Activated CD4-positive, alpha-beta T cell treated with anti-CD3 and anti-CD28 coated beads, Interleukin-2, amount 50 U/mL, for 4 hours (primary cell): ENCODE results near the gene GTF3C1.

Source experiments
- DNase-seq, 2 experiments: peaks; one replicate each; pipeline ENCODE4 v3.0.0-alpha.2; 2020

GTF3C1 gene

DNA sequence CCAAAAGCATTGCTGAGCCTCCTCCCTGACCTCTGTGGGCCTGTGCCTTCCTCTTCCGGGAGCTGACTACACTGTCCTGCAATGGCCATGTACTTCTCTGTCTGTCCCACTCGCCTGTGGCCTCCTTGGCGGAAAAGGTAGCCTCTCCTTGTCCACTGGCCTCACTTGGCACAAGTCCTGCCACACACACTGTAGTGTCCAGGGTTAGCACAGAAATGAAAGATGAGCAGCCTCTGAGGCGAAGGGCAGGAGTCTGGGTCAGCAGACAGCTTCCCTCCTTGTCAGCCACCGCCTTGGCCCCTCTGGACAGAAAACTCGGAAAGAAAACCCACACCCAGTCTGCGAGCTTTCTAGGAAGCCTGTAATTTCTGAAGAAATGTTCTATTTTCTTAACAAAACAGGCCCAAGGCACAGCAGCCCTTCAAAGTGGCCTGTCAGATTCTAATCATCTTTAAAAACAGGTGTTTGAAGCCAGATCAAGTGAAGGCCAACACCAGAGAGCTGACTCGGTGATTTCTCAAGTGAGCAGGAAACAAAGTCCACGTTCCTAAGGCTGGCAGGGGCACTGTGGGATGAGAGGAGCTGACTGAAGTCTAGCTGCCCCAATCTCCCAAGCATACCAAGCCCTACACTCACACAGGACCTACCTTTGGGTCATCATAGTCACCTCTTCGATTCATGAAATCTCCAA lies 67.2 kb downstream of the GTF3C1 start:
- DNase-seq: no peak

GRCh38 chr16:27481282-27481934 lies 68.3 kb downstream of the GTF3C1 start:
- no peak for DNase-seq

DNA sequence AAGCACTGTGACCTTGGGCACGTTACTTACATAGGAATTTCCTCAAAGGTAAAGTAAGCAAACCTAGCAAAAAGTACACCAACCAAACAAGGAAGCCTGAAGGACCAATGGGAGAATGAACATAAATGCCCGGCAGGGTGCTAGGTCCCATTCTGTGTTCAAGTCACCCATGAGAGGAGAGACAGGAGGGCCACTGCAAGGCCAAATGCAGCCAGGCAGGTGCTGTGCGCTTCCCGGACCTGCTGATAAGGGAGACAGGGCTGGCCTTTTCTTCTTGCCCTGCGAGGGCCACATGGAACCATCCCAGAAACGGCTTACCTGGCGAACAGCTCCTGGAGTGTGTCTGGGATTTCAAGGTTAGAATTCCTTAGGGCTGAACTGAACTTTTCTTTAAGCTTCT lies 69.0 kb downstream of the GTF3C1 start:
- DNase-seq: no peak

- DNase-seq: no peak
Measured at GRCh38 chr16:27476240-27476639, 73.5 kb downstream of the GTF3C1 start.

DNA sequence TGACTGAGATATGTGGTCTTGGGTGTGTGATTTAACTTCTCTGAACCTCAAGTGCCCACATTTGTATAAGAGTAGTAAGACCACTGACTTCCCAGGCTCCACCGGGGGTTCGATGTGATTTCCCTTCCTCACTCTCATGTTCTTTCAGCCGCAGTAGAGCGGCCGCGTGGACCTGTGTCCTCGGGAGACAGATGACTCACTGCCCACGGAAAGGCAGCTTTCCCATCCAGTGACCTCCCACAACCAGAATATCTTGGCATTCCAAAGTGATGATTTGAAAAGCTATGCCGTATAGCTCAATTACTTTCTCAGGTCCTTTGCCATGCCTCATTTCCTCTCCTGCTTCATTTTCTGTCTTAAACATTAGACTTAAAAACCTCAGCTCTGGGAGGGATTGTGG lies 74.2 kb downstream of the GTF3C1 start:
- no peak for DNase-seq

DNA sequence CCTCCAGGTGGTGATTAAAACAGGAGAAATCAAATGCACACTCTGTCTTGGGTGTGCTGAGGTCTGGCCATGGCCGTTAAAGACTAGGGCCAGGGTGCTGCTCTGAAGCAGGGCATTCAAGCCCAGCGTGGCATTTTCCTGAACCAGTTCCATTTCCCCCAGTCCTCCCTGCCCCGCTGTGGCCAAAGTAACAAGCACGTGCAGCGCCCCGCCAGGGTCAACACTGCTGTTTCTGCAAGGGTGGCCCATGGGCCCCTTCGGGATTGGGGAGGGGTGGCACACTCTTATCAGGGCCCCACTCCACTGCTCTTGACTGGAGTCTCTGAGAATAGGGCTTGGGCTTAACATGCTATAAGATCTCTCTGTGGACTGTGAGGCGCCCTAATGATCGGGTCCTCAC lies 74.8 kb downstream of the GTF3C1 start:
- DNase-seq: no peak

- DNase-seq: no peak
Measured at GRCh38 chr16:27474041-27474440, 75.7 kb downstream of the GTF3C1 start.

- no peak for DNase-seq
Measured at GRCh38 chr16:27473101-27473900, 76.4 kb downstream of the GTF3C1 start.

DNA sequence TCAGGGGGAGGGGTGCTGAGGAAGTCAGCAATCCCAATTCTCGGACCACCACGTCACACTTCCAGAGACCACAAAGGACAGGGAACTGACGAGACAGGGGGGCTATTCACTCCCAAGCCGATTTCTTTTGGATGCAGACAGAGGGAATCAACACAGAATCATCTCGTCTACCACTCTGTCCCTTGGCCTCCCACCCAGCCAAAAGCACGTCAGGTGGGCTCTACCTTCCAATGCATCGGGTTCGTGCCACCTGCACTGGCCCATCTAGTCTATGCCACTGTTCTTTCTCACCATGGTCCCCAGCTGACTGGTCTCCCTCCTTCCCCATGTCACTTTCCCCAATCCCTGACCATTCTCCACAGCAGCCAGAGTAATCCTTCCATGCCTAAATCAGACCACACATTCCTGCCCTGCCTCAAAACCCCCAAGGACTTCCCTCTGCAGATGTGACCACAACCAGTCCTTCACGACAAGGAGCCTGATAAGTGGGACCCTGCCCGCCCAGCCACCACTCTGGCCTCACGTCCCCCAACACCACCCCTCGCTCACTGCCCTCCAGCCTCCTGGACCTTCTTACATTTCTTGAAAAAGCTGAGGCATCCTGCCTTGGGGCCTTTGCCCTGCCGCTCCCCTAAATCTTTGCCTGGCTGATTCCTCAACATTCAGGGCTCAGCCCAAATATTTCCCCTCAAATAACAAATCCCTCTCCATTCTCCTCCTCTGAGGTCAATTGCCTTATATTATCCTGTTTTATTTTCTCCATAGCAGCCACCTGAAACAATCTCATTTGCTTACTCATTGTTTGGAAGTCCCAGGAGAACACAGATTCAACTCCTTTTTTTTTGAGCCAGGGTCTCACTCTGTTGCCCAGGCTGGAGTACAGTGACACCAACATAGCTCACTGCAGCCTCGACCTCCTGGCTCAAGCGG lies 77.4 kb downstream of the GTF3C1 start:
- no peak for DNase-seq

DNA sequence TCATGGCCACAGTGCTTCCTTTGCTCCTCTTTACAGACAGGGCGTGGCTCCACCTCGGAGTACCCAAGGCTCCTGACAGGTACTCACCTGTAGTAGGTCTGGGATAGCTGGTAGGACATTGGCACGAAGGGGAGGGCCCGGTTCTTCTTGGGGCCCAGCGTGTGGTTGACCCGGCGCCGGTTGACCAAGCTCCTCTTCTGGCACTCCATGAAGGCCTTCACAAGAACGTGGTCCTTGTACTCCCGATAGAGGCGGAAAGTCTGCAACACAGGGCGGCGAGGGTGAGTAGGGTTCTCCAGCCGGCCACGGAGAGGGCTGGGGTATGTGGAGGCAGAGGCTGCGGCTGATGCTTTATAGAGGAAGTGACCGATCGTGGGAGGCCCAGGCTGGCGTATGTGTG lies 78.1 kb downstream of the GTF3C1 start:
- DNase-seq: no peak

- no peak for DNase-seq
Measured at GRCh38 chr16:27470567-27471431, 78.9 kb downstream of the GTF3C1 start.

DNA sequence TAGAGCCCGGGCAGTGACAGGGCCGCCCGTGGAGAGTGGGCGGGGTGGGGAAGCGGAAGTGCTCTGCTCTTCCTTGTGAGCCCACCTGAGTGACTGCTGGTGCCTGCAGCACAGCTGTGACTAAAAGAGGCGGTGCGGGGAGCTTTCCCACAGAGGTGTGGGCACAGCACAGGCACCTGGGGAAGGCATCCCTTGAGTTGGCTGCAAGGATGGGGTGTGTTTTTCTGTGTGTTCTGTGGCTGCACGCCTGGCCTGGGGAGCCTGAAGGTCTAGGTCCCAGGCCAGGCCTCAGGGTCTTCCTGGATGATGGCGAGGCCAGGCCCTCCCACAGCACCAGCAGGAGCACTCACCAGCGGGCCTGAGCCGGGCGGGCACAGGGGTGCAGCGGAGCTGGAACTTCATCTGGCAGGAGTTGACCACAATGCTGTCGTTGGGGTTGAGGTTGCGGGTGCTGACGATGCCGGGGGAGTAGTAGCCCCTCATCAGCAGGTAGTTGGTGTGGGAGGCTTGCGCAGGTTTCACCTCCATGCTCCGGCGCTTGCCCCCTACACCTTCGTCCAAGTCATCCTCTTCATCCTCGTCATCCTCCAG lies 80.7 kb downstream of the GTF3C1 start:
- DNase-seq: no peak

DNA sequence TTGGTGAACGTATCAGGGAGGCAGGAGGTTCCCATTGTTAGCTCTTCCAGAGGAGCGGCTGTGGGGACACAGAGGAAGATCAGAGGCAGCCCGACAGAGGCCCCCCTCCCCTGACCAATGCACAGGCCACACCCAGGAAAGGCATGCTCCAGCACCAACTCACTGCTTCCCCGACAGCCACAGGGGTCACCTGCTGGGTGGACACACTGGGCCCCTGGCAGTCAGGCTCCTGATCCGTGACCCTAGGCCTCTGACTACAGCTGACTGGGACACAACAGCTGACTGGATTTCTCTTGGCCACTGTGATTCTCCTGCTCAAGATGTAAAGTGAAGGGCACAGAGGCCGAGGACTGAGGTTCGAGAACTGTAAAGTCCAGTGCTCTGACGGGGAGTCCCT lies 84.2 kb downstream of the GTF3C1 start:
- DNase-seq: no peak

DNA sequence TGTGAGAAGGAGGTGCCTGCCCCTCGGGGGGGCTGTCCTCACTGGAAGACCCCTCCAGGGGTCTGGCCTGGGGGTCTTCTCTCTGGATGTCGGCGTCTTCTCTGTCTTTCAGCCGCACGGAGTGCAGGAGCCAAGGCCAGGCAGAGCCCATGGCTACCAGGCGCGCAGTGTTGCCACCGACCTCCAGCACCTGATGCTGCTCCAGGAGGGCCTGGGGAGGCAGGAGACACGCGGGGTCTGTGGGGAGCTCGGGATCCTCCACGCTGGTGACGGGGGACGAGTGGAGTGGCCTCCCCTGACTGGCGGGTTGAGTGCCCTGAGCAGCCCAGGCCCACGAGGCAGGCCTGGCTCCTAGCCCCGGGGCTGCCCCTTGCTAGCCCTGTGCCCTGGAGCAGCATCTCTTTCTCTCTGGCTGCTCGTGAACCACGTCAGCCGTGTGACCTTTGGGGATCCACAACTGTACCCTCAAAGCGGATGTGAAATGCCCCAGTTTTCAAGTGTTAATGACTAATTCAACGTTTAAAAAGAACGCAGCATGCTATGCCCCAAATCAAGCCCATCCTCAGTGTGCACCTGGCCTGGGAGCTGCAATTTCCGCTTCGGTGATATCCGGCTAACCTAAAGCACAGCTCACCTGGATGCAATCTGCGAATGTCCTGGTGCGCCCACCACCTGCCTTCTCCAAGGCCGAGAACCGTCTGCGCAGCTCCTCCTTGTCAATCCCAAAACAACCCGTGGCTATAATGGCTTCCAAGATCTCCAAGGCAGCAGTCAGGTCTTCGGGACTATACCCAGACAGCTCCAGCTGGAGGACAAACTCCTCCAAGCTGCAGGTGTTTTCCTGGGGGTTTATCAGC lies 84.9 kb downstream of the GTF3C1 start:
- DNase-seq: no peak

- peak; percentile 40 to 42 for DNase-seq
Measured at GRCh38 chr16:27463741-27464591, 85.7 kb downstream of the GTF3C1 start.

DNA sequence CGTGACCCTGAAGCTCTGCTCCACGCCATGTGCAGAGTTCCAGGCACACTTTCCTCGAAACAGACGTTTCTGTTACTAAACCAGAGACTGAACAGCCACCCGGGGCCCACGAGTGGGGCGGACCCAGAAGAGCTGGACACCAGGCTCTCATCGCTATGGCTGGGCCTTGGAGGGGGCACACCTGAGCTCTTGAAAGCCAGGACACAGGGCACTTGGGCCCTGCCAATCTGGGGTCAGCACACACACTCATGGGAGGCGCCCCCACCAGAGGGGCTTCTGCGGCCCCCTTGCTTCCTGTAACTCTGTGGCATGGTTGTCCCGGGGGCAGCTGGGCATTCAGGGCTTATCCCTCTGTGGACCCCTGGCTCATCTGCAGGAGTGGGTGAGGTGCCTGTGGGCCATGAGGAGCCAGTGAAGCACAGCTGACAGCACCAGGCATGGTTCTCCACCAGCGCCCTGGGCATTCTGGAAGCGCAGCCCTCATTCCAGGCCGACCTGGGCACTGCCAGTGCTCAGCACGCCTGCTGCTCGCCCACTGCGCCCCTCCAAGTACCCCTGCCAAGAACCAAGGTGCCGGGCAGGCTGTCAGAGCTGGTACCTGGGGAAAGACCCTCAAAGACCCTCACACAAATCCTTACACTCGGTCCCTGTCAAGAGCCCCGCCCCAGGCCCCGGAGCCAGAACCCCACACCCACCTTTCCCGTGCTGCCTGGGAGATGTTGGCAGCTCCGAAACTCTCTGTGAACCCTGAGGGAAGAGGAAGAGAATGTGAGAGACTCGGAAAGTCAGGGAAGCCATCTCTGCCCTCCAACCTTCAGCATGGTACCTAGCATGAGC lies 86.6 kb downstream of the GTF3C1 start:
- no peak for DNase-seq

GRCh38 chr16:27462200-27462845 lies 87.4 kb downstream of the GTF3C1 start:
- no peak for DNase-seq
